Measurements from ENCODE around the gene JMJD1C.
"Not testable (repeated sequence)": the region's sequence is repeated elsewhere in the genome, so short reads cannot be mapped to it uniquely, and the experiment has no call there.

JMJD1C gene

DNA sequence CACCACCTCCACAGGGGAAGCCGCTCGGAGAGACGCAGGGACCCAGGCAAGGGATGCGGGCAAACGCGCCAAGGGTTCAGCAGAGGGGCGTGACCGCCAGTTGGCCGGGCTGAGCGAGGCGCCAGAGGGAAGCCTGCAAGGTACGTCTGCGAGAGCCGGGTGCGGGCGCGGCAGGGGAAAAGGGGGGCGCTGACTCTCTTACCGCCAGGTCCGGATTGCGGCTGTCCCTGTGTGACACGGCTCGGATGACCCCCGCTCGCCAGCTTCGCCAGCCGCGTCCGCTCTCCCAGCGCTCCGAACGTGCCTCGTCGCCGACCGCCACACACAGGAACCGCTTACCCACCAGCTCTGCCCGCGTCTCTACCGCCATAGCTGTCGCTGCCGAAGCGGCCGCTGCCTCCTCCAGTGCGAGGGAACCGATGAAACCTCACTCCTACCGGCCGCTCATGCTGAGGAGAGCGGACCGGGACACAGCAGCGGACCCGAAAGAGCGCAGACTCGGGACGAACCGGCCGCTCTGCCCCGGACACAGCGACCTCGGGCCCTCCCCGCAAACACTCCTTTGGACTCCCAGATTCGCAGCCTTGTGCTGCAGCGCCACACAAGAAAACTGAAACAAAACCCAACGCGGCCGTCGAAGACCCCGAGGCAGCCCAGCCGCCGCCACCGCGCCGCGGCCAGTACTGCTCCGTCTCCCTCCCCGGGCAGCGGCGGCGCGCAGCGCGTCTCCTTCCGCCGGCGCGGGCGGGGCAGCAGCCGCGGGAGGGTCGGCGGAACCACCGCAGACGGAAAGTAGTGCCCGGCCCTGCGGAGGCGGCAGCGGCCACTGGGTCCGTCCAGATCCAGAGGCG, at the start of gene JMJD1C:
Gene JMJD1C (minus strand): TSS at position 685 of the 851 bp plus-strand sequence. CDS start 315 bp downstream, at position 370.
- 0 out of 2 replicates have a peak, but pooled peaks cover 3% of the 10 kb centered on the region for H3K9me3 ChIP-seq
- H4K20me1 ChIP-seq: peaks cover 100% of the 10 kb centered on the region
- peak within 1 kb of the TSS; percentile 62 for H3K27ac ChIP-seq
- peak within 1 kb of the TSS; percentile 92 for H3K4me2 ChIP-seq
- peaks cover 15% of the 10 kb centered on the region for H3K4me1 ChIP-seq
- TF ChIP-seq Cebpa-rat (IDR thresholded peaks at IDR 0.05): no peak
- peaks cover 49% of the 10 kb centered on the region for H3K27me3 ChIP-seq
- peak within 1 kb of the TSS; percentile 81 for H3K9ac ChIP-seq
- H3K4me3 ChIP-seq: peak within 1 kb of the TSS; percentile 79
- no peaks in the 10 kb centered on the region for H3K36me3 ChIP-seq

DNA sequence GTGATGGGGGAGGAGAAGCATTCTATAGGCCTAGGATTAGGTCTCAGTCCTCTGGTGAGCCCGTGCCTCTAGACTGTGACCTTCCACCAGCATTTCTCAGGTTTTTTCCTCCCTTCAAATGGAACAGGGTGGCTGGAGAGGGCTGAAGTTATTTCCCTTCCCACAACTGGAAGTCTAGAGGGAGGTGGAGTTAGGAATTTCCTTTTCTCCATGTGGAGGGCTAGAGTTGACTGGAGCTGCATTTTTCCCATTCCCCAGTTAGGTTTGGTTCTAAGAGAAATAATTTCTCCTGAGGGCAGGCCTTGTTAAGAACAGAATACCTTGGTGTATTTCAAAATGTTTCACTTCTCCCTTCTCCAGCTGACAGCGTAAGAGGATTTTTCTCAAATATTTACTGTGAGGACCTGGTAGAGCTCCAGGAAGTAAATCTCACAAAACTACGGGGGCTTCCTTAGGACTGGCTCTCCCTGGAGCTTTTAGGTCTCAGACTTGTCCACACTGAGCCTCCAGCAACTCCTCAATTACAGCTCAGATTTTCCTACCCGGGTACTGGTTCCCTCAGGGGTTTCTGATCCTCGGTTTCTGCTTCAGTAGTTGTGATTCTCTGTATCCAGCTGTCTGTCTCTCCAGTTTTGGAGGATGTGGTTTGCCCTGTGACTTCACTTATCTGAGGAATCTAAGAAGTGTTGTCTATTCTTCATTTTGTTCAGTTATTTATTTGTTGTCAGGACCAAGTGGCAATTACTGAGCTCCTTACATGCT, 49.4 kb upstream of the JMJD1C start:
- peaks cover 66% of the 10 kb centered on the region for H4K20me1 ChIP-seq
- TF ChIP-seq Cebpa-rat (IDR thresholded peaks at IDR 0.05): no peak
- H3K9ac ChIP-seq: peak overlapping the region; percentile 5; the same call in 1 of the 2 replicates
- H3K4me2 ChIP-seq: peak overlapping the region; percentile 58
- no peak overlapping the region; the same call in 1 of the 2 replicates for H3K4me3 ChIP-seq
- peaks cover 56% of the 10 kb centered on the region for H3K4me1 ChIP-seq
- no peaks in the 10 kb centered on the region for H3K27me3 ChIP-seq
- H3K36me3 ChIP-seq: peaks cover 24% of the 10 kb centered on the region; the same call in 1 of the 2 replicates
- H3K9me3 ChIP-seq: peaks cover 32% of the 10 kb centered on the region
- peak overlapping the region; percentile 52; the same call in 1 of the 2 replicates for H3K27ac ChIP-seq

DNA sequence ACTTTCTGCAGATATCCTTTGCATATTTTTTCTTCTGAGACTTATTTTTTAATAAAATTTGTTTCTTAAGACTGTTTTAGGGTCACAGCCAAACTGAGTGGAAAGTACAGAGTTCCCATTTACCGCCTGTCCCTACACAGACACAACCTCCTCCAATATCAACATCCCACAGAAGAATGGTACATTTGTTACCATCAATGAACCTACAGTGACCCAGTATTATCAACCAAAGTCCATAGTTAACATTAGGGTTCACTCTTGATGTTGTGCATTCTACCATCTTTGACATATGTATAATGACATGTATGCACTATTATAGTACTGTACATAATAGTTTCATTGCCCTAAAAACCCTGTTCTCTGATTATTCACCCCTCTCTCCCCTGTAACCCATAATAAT, 40.8 kb upstream of the JMJD1C start:
- no peak for TF ChIP-seq Cebpa-rat (IDR thresholded peaks at IDR 0.05)
- Histone ChIP-seq H3K9me3 (peaks cover 8% of the 10 kb centered on the region), H3K27me3 (no peaks in the 10 kb centered on the region), H3K4me1 (no peaks in the 10 kb centered on the region), H3K36me3 (peaks cover 15% of the 10 kb centered on the region; the same call in 1 of the 2 replicates), H3K9ac (no peak overlapping the region), H3K4me2 (no peak overlapping the region), H4K20me1 (peaks cover 71% of the 10 kb centered on the region), H3K4me3 (no peak overlapping the region), H3K27ac (no peak overlapping the region)

DNA sequence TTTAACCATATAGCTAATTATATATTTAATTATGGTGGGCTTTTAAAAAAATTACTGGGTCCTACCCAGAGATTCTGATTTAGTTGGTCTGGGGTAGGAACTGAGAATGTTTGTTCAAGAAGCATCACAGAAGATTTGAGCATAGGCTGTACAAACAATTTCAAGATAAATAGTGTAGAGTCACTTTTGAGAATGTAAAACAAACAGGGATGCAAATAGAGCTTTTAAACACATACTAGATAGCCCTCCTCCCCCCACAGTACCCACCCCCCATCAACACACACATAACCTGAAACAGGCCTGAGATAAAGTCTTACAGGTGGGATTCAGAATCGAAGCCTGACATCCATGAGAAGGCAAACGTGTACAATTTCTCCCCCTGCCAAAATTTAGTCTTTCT, 39.8 kb upstream of the JMJD1C start:
- H3K4me3 ChIP-seq: no peak overlapping the region
- TF ChIP-seq Cebpa-rat (IDR thresholded peaks at IDR 0.05): no peak
- H3K4me1 ChIP-seq: no peaks in the 10 kb centered on the region
- peaks cover 11% of the 10 kb centered on the region; the same call in 1 of the 2 replicates for H3K36me3 ChIP-seq
- no peak overlapping the region for H3K4me2 ChIP-seq
- peaks cover 5% of the 10 kb centered on the region for H3K9me3 ChIP-seq
- peaks cover 78% of the 10 kb centered on the region for H4K20me1 ChIP-seq
- H3K9ac ChIP-seq: no peak overlapping the region
- H3K27ac ChIP-seq: no peak overlapping the region
- H3K27me3 ChIP-seq: no peaks in the 10 kb centered on the region

DNA sequence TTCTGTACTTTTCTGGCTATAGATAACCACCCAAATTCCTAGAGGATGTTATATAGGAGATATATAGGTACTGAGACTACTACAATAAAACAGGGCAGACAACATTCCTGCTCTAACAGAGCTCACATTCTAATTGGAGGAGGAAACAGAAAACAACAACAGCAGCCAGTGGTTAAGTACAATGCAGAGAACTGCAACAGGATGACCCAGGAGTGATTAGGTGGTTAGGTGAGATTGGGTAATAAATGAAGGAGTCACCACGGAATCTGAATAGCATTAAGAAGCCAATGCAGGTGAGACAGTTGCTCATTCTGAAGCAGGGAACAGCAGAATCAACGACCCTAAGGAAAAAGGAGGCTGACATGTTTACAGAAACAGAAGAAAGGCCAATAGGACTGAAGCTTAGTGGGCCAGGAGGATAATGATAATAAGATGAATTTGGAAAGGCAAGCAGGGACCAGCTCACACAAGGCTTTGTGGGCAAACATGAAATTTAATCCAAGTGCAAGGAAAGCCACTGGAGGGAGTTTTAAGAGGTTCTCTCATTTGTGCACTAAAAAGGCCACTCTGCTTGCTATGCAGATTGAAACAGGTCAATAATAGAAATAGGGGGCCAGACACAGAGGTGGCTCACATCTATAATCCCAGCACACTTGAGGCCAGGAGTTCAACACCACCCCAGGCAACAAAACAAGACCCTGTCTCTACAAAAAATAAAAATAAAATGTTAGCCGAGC, 38.5 kb upstream of the JMJD1C start:
- peaks cover 90% of the 10 kb centered on the region for H4K20me1 ChIP-seq
- H3K27ac ChIP-seq: no peak overlapping the region
- no peak overlapping the region for H3K4me2 ChIP-seq
- H3K4me1 ChIP-seq: peaks cover 7% of the 10 kb centered on the region
- no peaks in the 10 kb centered on the region for H3K27me3 ChIP-seq
- peaks cover 17% of the 10 kb centered on the region; the same call in 1 of the 2 replicates for H3K36me3 ChIP-seq
- peaks cover 6% of the 10 kb centered on the region; the same call in 1 of the 2 replicates for H3K9me3 ChIP-seq
- TF ChIP-seq Cebpa-rat (IDR thresholded peaks at IDR 0.05): no peak
- H3K9ac ChIP-seq: no peak overlapping the region
- H3K4me3 ChIP-seq: no peak overlapping the region

DNA sequence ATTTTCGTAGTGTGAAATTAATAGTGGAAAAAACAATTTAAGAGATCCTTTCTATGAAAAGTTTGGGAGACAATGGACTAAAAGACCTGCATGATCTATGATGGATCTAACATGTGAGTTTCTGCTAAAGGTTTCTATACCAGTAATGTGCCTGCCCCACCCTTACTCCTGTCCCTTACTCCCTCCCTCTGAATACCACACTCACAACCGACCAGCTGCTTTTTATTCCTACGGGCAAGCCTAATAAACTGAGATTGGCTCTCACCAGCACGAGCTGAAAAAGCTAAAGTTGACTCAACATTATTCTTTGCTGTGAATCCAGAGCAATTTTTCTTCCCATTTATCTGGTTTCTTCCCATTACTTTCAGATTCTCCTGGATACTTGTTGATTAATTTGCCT, 37.6 kb upstream of the JMJD1C start:
- no peak overlapping the region for H3K4me3 ChIP-seq
- no peaks in the 10 kb centered on the region for H3K27me3 ChIP-seq
- no peak overlapping the region for H3K27ac ChIP-seq
- no peak for TF ChIP-seq Cebpa-rat (IDR thresholded peaks at IDR 0.05)
- peaks cover 17% of the 10 kb centered on the region; the same call in 1 of the 2 replicates for H3K36me3 ChIP-seq
- peaks cover 99% of the 10 kb centered on the region for H4K20me1 ChIP-seq
- H3K4me1 ChIP-seq: peaks cover 7% of the 10 kb centered on the region
- H3K9me3 ChIP-seq: peaks cover 6% of the 10 kb centered on the region; the same call in 1 of the 2 replicates
- no peak overlapping the region for H3K4me2 ChIP-seq
- H3K9ac ChIP-seq: no peak overlapping the region

- Histone ChIP-seq H4K20me1 (peaks cover 99% of the 10 kb centered on the region), H3K9me3 (0 out of 2 replicates have a peak, but pooled peaks cover 6% of the 10 kb centered on the region)
- no peak for TF ChIP-seq Cebpa-rat (IDR thresholded peaks at IDR 0.05)
Observed at GRCh38 chr10:63502832-63503231, 37.1 kb upstream of the JMJD1C start.

GRCh38 chr10:63501954-63502353, 36.2 kb upstream of the JMJD1C start:
- Histone ChIP-seq H3K9me3 (0 out of 2 replicates have a peak, but pooled peaks cover 6% of the 10 kb centered on the region), H3K4me2 (no peak overlapping the region), H3K4me1 (peaks cover 15% of the 10 kb centered on the region), H3K36me3 (peaks cover 5% of the 10 kb centered on the region; the same call in 1 of the 2 replicates), H3K27me3 (no peaks in the 10 kb centered on the region), H3K9ac (no peak overlapping the region), H3K4me3 (no peak overlapping the region), H3K27ac (no peak overlapping the region), H4K20me1 (peaks cover 99% of the 10 kb centered on the region)
- no peak for TF ChIP-seq Cebpa-rat (IDR thresholded peaks at IDR 0.05)

More at GRCh38 chr10:63502832-63503231, 37.1 kb upstream of the JMJD1C start:
- no peaks in the 10 kb centered on the region for H3K27me3 ChIP-seq
- H3K27ac ChIP-seq: no peak overlapping the region
- H3K36me3 ChIP-seq: peaks cover 11% of the 10 kb centered on the region; the same call in 1 of the 2 replicates
- peaks cover 7% of the 10 kb centered on the region for H3K4me1 ChIP-seq
- H3K9ac ChIP-seq: no peak overlapping the region
- H3K4me2 ChIP-seq: no peak overlapping the region
- H3K4me3 ChIP-seq: no peak overlapping the region

DNA sequence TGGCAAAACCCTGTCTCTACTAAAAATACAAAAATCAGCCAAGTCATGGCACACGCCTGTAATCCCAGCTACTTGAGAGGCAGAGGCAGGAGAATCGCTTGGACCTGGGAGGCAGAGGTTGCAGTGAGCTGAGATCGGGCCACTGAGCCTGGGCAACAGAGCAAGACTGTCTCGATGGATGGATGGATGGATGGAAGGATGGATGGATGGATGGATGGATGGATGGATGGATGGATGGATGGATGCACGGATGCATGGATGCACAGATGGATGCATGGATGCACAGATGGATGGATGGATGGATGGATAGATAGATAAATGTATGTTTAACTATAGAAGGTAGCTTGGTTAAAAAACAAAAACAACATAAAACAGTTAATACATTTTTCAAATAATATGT, 34.8 kb upstream of the JMJD1C start:
- Histone ChIP-seq H3K36me3 (peaks cover 12% of the 10 kb centered on the region; the same call in 1 of the 2 replicates), H3K9me3 (peaks cover 12% of the 10 kb centered on the region; the same call in 1 of the 2 replicates), H3K4me1 (peaks cover 16% of the 10 kb centered on the region), H4K20me1 (peaks cover 94% of the 10 kb centered on the region)
- not testable (repeated sequence) for H3K27ac ChIP-seq, H3K4me2 ChIP-seq, H3K4me3 ChIP-seq, H3K9ac ChIP-seq, H3K27me3 ChIP-seq
